T-helper 22 cell (primary cell): ENCODE results near the gene LDB2.

Experiments
- DNase-seq: peaks from one replicate; pipeline ENCODE4 v3.0.0-alpha.2; 2020; ENCODE audit warnings: low read depth

The LDB2 gene

GRCh38 chr4:16757080-16757521 is 141.3 kb downstream of the LDB2 start:
- DNase-seq = no peak

GRCh38 chr4:16754104-16754503 is 144.3 kb downstream of the LDB2 start:
- DNase-seq = no peak

- DNase-seq = no peak
Measured at GRCh38 chr4:16752150-16752549, 146.3 kb downstream of the LDB2 start.

GRCh38 chr4:16750882-16751642 is 147.4 kb downstream of the LDB2 start:
- no peak for DNase-seq

GRCh38 chr4:16750216-16750615 is 148.2 kb downstream of the LDB2 start:
- no peak for DNase-seq

GRCh38 chr4:16745887-16746286 is 152.6 kb downstream of the LDB2 start:
- no peak for DNase-seq

GRCh38 chr4:16745009-16745635 is 153.3 kb downstream of the LDB2 start:
- no peak for DNase-seq

GRCh38 chr4:16741287-16741686 is 157.2 kb downstream of the LDB2 start:
- no peak for DNase-seq

- DNase-seq = no peak
Measured at GRCh38 chr4:16739997-16740624, 158.3 kb downstream of the LDB2 start.

GRCh38 chr4:16738558-16738957 is 159.9 kb downstream of the LDB2 start:
- no peak for DNase-seq

GRCh38 chr4:16733509-16733908 is 164.9 kb downstream of the LDB2 start:
- DNase-seq = no peak

GRCh38 chr4:16732741-16733140 is 165.7 kb downstream of the LDB2 start:
- DNase-seq = no peak

GRCh38 chr4:16731776-16732380 is 166.6 kb downstream of the LDB2 start:
- DNase-seq = no peak

GRCh38 chr4:16730522-16731205 is 167.8 kb downstream of the LDB2 start:
- DNase-seq = no peak

GRCh38 chr4:16729336-16729735 is 169.1 kb downstream of the LDB2 start:
- no peak for DNase-seq

GRCh38 chr4:16728849-16729248 is 169.6 kb downstream of the LDB2 start:
- no peak for DNase-seq

- no peak for DNase-seq
Measured at GRCh38 chr4:16728111-16728510, 170.3 kb downstream of the LDB2 start.

- no peak for DNase-seq
Measured at GRCh38 chr4:16727218-16727617, 171.2 kb downstream of the LDB2 start.

- no peak for DNase-seq
Measured at GRCh38 chr4:16726368-16727050, 171.9 kb downstream of the LDB2 start.

- no peak for DNase-seq
Measured at GRCh38 chr4:16725252-16725651, 173.2 kb downstream of the LDB2 start.

GRCh38 chr4:16722416-16722815 is 176.0 kb downstream of the LDB2 start:
- no peak for DNase-seq
